HG03469 (cell line): ENCODE data around the gene ABHD4.

ENCODE experiments used
- ATAC-seq: cut with Tn5 transposase; IDR thresholded peaks from one replicate; pipeline ENCODE4 v1.9.1; 2021; ENCODE audit warnings: mild to moderate bottlenecking, moderate library complexity, moderate number of reproducible peaks; ENCODE audit not compliant: unreplicated experiment

The ABHD4 gene

GRCh38 chr14:22658946-22659345, 60.8 kb downstream of the ABHD4 start:
- ATAC-seq = no peak

DNA sequence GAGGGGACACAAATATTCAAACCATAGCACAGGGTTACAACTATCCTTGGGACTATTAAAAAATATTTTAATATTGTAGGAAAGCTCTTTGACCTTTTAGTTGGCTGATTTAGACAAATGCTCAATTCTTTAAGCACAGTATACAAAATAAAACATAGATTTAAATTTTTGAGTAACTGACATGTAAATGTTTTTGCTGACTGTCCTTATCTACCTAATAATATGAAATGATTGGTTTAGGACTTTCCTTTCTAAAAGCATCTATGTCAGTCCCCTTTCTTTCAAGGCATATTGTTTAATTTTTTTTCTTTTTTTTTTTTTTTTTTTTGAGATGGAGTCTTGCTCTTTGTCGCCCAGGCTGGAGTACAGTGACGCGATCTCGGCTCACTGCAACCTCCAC, 62.6 kb downstream of the ABHD4 start:
- ATAC-seq = no peak
